DND-41 (cell line): ENCODE data around the gene NLGN4X.

Source experiments
- ATAC-seq: fragments of 200-7000 bp; cut with Tn5 transposase; 3 replicates; pipeline ENCODE4 v1.9.1; 2021; ENCODE audit warnings: low read depth; ENCODE audit not compliant: insufficient read depth
- DNase-seq: peaks from one replicate; pipeline ENCODE4 v3.0.0-alpha.2; 2020
- H2AFZ ChIP-seq: 2 replicates; pipeline ENCODE4 v1.6.0; 2012; ENCODE audit warnings: low read depth, low read length
- H3K27ac ChIP-seq: 2 replicates; pipeline ENCODE4 v1.5.1; 2012; ENCODE audit warnings: low read length, inconsistent platforms
- H3K27me3 ChIP-seq: fragments of 200-600 bp; sonication (generic); 2 replicates; pipeline ENCODE4 v1.6.0; 2012; ENCODE audit warnings: low read length, mild to moderate bottlenecking, inconsistent platforms; ENCODE audit not compliant: insufficient read depth, poor library complexity
- H3K36me3 ChIP-seq: 2 replicates; pipeline ENCODE4 v1.5.1; 2012; ENCODE audit warnings: low read length, inconsistent platforms; ENCODE audit not compliant: insufficient read depth
- H3K4me1 ChIP-seq: 2 replicates; pipeline ENCODE4 v1.5.1; 2012; ENCODE audit warnings: mild to moderate bottlenecking, low read length; ENCODE audit not compliant: insufficient read depth
- H3K4me2 ChIP-seq: 2 replicates; pipeline ENCODE4 v1.6.0; 2012; ENCODE audit warnings: mild to moderate bottlenecking, moderate library complexity, low read length, inconsistent platforms; ENCODE audit not compliant: insufficient read depth
- H3K4me3 ChIP-seq, 2 experiments: fragments of 200-600 bp in 1 of 2; shearing (Covaris generic) in 1 of 2; 2 replicates each; pipeline ENCODE4 v1.5.1; 2012 to 2016; ENCODE audit warnings: inconsistent platforms in 2 of 2, low read length in 2 of 2, mild to moderate bottlenecking in 2 of 2, low read depth in 1 of 2, moderate library complexity in 1 of 2
- H3K79me2 ChIP-seq: 2 replicates; pipeline ENCODE4 v1.6.0; 2012; ENCODE audit warnings: low read length, inconsistent platforms; ENCODE audit not compliant: insufficient read depth
- H3K9ac ChIP-seq: 2 replicates; pipeline ENCODE4 v1.6.0; 2012; ENCODE audit warnings: low read depth, mild to moderate bottlenecking, inconsistent platforms, low read length, moderate library complexity
- H3K9me3 ChIP-seq: 2 replicates; pipeline ENCODE4 v1.5.1; 2012; ENCODE audit warnings: low read length, moderate library complexity, mild to moderate bottlenecking, inconsistent platforms; ENCODE audit not compliant: insufficient read depth, severe bottlenecking
- H4K20me1 ChIP-seq: 2 replicates; pipeline ENCODE4 v1.6.0; 2012; ENCODE audit warnings: low read length; ENCODE audit not compliant: insufficient read depth
- EZH2 ChIP-seq: IDR thresholded peaks from 3 replicates; pipeline ENCODE4 v1.6.1; 2012; ENCODE audit warnings: borderline replicate concordance, low read depth, mild to moderate bottlenecking, moderate library complexity, low read length, inconsistent platforms; ENCODE audit not compliant: severe bottlenecking
- TF ChIP-seq, protein P1 (sequence below): IDR thresholded peaks from 2 replicates; pipeline ENCODE4 v1.5.1; 2012; ENCODE audit warnings: borderline replicate concordance, low read length, moderate library complexity, mild to moderate bottlenecking; ENCODE audit not compliant: poor library complexity, severe bottlenecking; ENCODE audit errors: extremely low read depth

NLGN4X gene

DNA sequence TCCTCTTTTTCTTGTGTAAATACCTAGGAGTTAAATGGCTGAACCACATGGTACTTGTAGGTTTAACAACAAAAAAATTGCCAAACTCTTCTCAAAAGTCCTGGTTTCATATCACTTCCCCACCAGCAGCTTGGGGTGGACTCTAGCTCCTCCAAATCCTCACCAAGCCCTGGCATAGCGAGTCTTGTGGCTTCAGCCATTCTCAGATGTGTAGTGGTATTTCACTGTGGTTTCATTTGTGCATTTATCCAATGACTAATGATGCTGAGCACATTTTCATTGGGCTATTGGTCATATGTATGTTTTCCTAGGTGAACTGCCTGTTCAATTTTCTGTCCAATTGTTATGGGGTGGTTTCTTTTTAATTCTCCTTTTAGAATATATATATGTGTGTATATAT is 249.3 kb downstream of the NLGN4X start:
- H3K4me1 ChIP-seq: no peaks in the 10 kb centered on the region
- DNase-seq: no peak
- no peaks in the 10 kb centered on the region for H3K9me3 ChIP-seq
- no peak overlapping the region for H3K4me3 ChIP-seq
- H4K20me1 ChIP-seq: peaks cover 52% of the 10 kb centered on the region
- H3K4me2 ChIP-seq: no peak overlapping the region
- peaks cover 95% of the 10 kb centered on the region for H3K79me2 ChIP-seq
- no peak overlapping the region for H3K27ac ChIP-seq
- TF ChIP-seq EZH2: no peak
- TF ChIP-seq, protein P1, sequence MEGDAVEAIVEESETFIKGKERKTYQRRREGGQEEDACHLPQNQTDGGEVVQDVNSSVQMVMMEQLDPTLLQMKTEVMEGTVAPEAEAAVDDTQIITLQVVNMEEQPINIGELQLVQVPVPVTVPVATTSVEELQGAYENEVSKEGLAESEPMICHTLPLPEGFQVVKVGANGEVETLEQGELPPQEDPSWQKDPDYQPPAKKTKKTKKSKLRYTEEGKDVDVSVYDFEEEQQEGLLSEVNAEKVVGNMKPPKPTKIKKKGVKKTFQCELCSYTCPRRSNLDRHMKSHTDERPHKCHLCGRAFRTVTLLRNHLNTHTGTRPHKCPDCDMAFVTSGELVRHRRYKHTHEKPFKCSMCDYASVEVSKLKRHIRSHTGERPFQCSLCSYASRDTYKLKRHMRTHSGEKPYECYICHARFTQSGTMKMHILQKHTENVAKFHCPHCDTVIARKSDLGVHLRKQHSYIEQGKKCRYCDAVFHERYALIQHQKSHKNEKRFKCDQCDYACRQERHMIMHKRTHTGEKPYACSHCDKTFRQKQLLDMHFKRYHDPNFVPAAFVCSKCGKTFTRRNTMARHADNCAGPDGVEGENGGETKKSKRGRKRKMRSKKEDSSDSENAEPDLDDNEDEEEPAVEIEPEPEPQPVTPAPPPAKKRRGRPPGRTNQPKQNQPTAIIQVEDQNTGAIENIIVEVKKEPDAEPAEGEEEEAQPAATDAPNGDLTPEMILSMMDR: no peak
- ATAC-seq: no peak
- no peak overlapping the region for H3K9ac ChIP-seq
- H2AFZ ChIP-seq: no peak overlapping the region
- H3K27me3 ChIP-seq: no peaks in the 10 kb centered on the region
- H3K36me3 ChIP-seq: peaks cover 29% of the 10 kb centered on the region

DNA sequence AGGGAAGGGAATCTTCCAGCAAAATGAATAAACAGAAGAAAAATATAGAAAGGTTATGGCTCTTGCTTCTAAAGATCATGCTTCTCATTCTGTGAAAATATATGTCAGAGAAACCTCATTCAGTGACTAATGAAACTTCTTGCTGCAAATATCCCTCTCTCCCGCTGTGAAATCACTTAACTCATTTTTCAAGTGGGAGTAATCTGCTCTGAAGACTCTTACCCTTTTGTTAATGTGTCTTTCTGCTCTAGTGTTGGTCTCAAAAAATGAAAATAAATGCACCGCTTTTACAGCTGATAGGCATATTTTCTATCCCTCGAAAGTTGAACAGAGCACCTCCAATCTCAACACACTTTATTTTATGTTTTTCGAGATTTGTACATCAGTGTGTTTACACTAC is 252.3 kb downstream of the NLGN4X start:
- Histone ChIP-seq H3K36me3 (peaks cover 37% of the 10 kb centered on the region), H3K4me3 (no peak overlapping the region), H4K20me1 (peaks cover 60% of the 10 kb centered on the region), H3K9ac (no peak overlapping the region), H2AFZ (no peak overlapping the region), H3K4me2 (no peak overlapping the region), H3K27me3 (no peaks in the 10 kb centered on the region), H3K79me2 (peaks cover 93% of the 10 kb centered on the region), H3K9me3 (no peaks in the 10 kb centered on the region), H3K4me1 (no peaks in the 10 kb centered on the region), H3K27ac (no peak overlapping the region)
- DNase-seq: no peak
- no peak for ATAC-seq
- TF ChIP-seq EZH2: no peak
- TF ChIP-seq, protein P1: no peak

DNA sequence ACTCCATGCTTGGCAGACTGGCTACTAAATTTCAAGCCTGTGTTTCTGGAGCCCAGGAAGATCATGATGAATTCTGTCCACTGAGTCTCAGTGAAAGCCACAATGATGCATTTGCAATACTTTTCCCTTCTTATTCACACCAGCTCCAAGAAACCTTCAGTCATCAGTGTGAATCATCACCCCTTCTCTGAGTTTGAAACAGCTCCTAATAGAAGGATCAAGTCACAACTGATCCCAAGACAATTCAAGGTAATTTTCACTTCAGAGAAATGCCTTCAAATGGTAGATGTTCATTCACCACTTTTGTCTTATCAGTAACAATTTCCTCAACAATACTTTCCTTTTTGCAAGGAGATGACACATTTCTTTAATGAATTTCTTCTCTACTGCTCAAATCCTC is 257.4 kb downstream of the NLGN4X start:
- H3K9ac ChIP-seq: no peak overlapping the region

More for the DNA sequence above, 257.4 kb downstream of the NLGN4X start:
- peaks cover 85% of the 10 kb centered on the region for H3K79me2 ChIP-seq
- no peaks in the 10 kb centered on the region for H3K27me3 ChIP-seq
- peaks cover 49% of the 10 kb centered on the region for H4K20me1 ChIP-seq
- ATAC-seq (no peak), DNase-seq (no peak)
- TF ChIP-seq, protein P1: no peak
- TF ChIP-seq EZH2: no peak
- H2AFZ ChIP-seq: no peak overlapping the region
- H3K4me2 ChIP-seq: no peak overlapping the region
- H3K4me3 ChIP-seq: no peak overlapping the region
- no peak overlapping the region for H3K27ac ChIP-seq
- no peaks in the 10 kb centered on the region for H3K4me1 ChIP-seq
- peaks cover 31% of the 10 kb centered on the region for H3K36me3 ChIP-seq
- H3K9me3 ChIP-seq: no peaks in the 10 kb centered on the region
